ENCODE measurements around the gene TRIP12.

GRCh38 chr2:229882583-229882982 is 39.2 kb downstream of the TRIP12 start:
- TF ChIP-seq PKNOX1 (IDR thresholded peaks at IDR 0.05) (no peak), BHLHE40 (IDR thresholded peaks at IDR 0.05; ENCODE audit: borderline replicate concordance) (no peak), FOXA1 (IDR thresholded peaks at IDR 0.05) (no peak), LEF1 (IDR thresholded peaks at IDR 0.05; ENCODE audit: borderline replicate concordance) (no peak), FOXK2 (IDR thresholded peaks at IDR 0.05) (no peak), ZNF384 (IDR thresholded peaks at IDR 0.05) (no peak)

Data from HEK293T (cell line).